Mesothelial cell of epicardium (in vitro differentiated cells): Measurements from ENCODE around the gene MBOAT1. TPM values are rescaled to one million over a fixed set of nuclear protein-coding genes. Genes with fewer than 3 reads are reported as not detected.

Experiments used
- DNase-seq, 2 experiments: peaks; one replicate each; pipeline ENCODE4 v3.0.0; 2021; ENCODE audit warnings: low spot score in 2 of 2; ENCODE audit not compliant: unreplicated experiment in 2 of 2
- H3K27ac Mint-ChIP-seq: 2 replicates; pipeline ENCODE4 v1.8.0; 2021; ENCODE audit warnings: mixed read lengths
- H3K27me3 Mint-ChIP-seq: 2 replicates; pipeline ENCODE4 v1.8.0; 2021; ENCODE audit warnings: low read depth, mixed read lengths
- H3K36me3 Mint-ChIP-seq: 2 replicates; pipeline ENCODE4 v1.8.0; 2021; ENCODE audit warnings: mixed read lengths
- H3K4me1 Mint-ChIP-seq: 2 replicates; pipeline ENCODE4 v1.8.0; 2021; ENCODE audit warnings: mixed read lengths
- H3K4me3 Mint-ChIP-seq: 2 replicates; pipeline ENCODE4 v1.8.0; 2021; ENCODE audit warnings: mild to moderate bottlenecking, moderate library complexity, mixed read lengths
- H3K9me3 Mint-ChIP-seq: 2 replicates; pipeline ENCODE4 v1.8.0; 2021; ENCODE audit warnings: mixed read lengths
- total RNA-seq: library from RNA; stranded (reverse); gene quantifications from 3 replicates; pipeline ENCODE4 v1.2.1, GENCODE V29; 2021
- TF ChIP-seq, protein P1 (sequence below): fragments of 200-600 bp; sonication (generic); IDR thresholded peaks from one replicate; pipeline ENCODE4 v1.5.0; 2021; ENCODE audit warnings: antibody characterized with exemption; ENCODE audit not compliant: unreplicated experiment

MBOAT1 gene
- total RNA-seq, 1 donor from 2014 or later: 23.5 TPM

DNA sequence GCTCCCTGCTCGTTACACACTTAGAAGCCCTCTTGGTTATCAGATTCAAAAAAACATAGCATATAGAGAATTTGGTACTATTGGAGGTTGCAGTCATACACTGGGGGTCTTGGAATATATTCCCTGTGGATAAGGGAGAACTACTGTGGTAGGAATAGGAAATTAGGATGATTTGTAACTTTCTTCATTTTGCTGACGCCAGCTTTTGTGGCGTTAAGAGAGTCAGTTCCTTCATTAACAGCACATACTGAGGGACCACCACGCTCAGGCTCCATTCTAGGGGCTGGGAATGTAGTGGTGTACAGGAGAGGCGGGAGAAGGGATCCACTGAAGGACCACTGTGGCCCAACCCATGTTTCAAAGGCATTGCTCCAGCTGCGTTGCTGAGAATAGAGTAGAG is 140.3 kb downstream of the MBOAT1 start:
- H3K27me3 Mint-ChIP-seq: no peaks in the 10 kb centered on the region
- H3K4me1 Mint-ChIP-seq: no peaks in the 10 kb centered on the region
- DNase-seq: no peak
- TF ChIP-seq, protein P1, sequence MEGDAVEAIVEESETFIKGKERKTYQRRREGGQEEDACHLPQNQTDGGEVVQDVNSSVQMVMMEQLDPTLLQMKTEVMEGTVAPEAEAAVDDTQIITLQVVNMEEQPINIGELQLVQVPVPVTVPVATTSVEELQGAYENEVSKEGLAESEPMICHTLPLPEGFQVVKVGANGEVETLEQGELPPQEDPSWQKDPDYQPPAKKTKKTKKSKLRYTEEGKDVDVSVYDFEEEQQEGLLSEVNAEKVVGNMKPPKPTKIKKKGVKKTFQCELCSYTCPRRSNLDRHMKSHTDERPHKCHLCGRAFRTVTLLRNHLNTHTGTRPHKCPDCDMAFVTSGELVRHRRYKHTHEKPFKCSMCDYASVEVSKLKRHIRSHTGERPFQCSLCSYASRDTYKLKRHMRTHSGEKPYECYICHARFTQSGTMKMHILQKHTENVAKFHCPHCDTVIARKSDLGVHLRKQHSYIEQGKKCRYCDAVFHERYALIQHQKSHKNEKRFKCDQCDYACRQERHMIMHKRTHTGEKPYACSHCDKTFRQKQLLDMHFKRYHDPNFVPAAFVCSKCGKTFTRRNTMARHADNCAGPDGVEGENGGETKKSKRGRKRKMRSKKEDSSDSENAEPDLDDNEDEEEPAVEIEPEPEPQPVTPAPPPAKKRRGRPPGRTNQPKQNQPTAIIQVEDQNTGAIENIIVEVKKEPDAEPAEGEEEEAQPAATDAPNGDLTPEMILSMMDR: no peak
- no peak overlapping the region for H3K4me3 Mint-ChIP-seq
- peaks cover 2% of the 10 kb centered on the region for H3K36me3 Mint-ChIP-seq
- peaks cover 38% of the 10 kb centered on the region for H3K9me3 Mint-ChIP-seq
- no peak overlapping the region for H3K27ac Mint-ChIP-seq

DNA sequence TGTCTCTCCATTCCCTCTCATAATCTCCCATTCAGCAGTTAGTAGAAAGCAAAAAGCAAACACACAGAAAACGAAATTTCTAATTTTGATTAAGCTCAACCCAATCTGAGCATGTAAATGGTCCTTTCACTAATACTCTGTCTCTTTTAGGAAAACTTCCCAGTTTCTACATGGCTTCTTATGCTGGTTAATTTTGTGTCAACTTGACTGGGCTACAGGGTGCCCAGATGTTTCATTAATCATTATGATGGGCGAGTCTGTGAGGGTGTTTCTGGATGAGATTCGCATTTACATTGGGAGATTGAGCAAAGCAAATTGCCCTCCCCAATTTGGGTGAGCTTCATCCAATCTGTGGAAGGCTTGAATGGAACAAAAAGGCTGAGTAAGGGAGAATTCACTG is 142.2 kb downstream of the MBOAT1 start:
- no peaks in the 10 kb centered on the region for H3K27me3 Mint-ChIP-seq
- no peak for DNase-seq
- H3K27ac Mint-ChIP-seq: no peak overlapping the region
- H3K36me3 Mint-ChIP-seq: no peaks in the 10 kb centered on the region
- no peak overlapping the region for H3K4me3 Mint-ChIP-seq
- H3K4me1 Mint-ChIP-seq: no peaks in the 10 kb centered on the region
- peaks cover 19% of the 10 kb centered on the region for H3K9me3 Mint-ChIP-seq
- TF ChIP-seq, protein P1: no peak

DNA sequence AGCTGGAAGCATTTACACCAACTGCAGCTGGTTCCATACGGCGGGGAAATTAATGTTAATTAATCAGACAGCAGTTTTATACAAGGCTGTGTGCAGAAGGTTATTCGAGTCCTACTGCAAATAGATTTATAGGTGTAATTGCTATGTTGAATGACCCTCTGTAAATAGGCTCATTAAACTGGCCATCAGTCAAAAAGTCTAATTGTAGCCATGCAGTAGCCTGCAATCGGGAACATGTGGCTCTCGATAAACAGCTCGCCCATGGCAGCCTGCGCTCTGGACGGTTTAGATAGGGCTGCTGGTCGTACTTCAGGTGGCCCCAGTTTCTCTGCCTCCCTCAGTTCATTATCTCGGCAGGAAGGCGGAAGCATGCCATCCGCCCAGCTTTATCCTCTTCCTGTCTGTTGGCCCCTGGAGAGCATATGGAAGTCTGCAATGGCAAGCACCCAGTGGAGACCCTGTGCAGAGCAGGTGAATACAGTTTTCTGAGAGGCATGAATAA is 143.2 kb downstream of the MBOAT1 start:
- TF ChIP-seq, protein P1: no peak
- no peaks in the 10 kb centered on the region for H3K27me3 Mint-ChIP-seq
- no peak overlapping the region for H3K27ac Mint-ChIP-seq
- H3K9me3 Mint-ChIP-seq: peaks cover 18% of the 10 kb centered on the region
- no peaks in the 10 kb centered on the region for H3K36me3 Mint-ChIP-seq
- no peaks in the 10 kb centered on the region for H3K4me1 Mint-ChIP-seq
- H3K4me3 Mint-ChIP-seq: no peak overlapping the region
- no peak for DNase-seq

DNA sequence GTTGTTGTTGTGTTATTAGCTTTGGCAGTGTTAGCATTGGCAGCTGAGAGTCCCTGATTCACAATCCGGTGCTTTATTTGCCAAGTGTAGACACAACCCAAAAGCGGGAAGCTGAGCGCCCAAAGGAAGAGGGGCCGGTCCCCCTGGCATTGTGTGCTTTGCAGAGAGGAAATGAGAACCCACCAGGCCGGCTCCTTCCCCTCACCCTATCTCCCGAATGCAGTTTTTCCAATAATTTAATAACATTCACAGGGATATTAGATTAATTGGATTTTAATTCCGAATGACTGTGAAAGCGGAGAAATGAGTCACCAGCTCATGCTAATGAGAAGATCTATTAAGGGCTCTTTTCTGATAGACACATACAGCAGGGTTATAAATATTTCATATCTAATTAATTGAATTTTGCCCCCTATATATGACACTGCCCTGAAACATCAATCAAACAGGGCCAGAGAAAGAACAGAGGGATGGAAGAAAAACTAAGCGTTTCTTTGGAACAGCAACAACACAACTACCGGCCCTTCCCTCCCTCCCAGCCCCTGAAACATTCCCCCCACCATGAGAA is 143.8 kb downstream of the MBOAT1 start:
- no peak for DNase-seq
- Mint-ChIP-seq H3K4me1 (no peaks in the 10 kb centered on the region), H3K27me3 (no peaks in the 10 kb centered on the region), H3K4me3 (no peak overlapping the region), H3K27ac (no peak overlapping the region), H3K9me3 (peaks cover 18% of the 10 kb centered on the region), H3K36me3 (no peaks in the 10 kb centered on the region)
- TF ChIP-seq, protein P1: no peak

DNA sequence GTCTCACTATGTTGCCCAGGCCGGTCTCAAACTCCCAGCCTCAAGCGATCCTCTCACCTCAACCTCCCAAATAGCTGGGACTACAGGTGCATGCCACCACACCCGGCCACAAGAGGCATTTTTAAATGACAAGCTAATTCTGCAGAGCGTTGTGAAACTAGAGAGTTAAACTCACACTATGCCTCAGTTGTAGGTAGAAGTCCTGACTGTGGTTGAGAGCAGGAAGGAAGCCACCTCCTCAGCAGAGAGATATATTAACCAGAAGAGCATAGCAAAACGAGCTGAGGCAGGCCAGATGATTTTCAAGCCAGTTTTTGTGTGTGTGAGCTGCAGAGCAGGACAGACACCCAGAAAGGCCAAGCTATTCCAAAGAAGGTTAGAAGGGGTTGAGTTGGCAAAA is 150.3 kb downstream of the MBOAT1 start:
- TF ChIP-seq, protein P1: no peak
- no peak for DNase-seq
- no peaks in the 10 kb centered on the region for H3K9me3 Mint-ChIP-seq
- H3K27me3 Mint-ChIP-seq: peaks cover 5% of the 10 kb centered on the region
- H3K4me1 Mint-ChIP-seq: no peaks in the 10 kb centered on the region
- no peak overlapping the region for H3K4me3 Mint-ChIP-seq
- H3K36me3 Mint-ChIP-seq: no peaks in the 10 kb centered on the region
- H3K27ac Mint-ChIP-seq: no peak overlapping the region
